ENCODE measurements around the gene ARHGAP24.

The ARHGAP24 gene

GRCh38 chr4:85611661-85612060 lies 136.7 kb downstream of the ARHGAP24 start:
- H3K4me3 ChIP-seq (ENCODE audit: low read length), result no peak overlapping the region
- TF ChIP-seq CTCF (IDR thresholded peaks at IDR 0.05; ENCODE audit: low read length) (no peak), EZH2 (optimal IDR thresholded peaks at IDR 0.05; ENCODE audit: low read depth, low read length) (no peak), EZH2phosphoT487 (IDR thresholded peaks at IDR 0.05; ENCODE audit: low read length) (no peak)
- H3K27me3 ChIP-seq (replicated peaks; ENCODE audit: insufficient read depth, low read length), result peaks cover 3% of the 10 kb centered on the region; the same call in 1 of the 2 replicates
- no peak overlapping the region for H3K27ac ChIP-seq (ENCODE audit: low read length)
- H2AFZ ChIP-seq (ENCODE audit: low read length), result no peak overlapping the region
- H3K9me3 ChIP-seq (replicated peaks; ENCODE audit: insufficient read depth, low read length), result no peaks in the 10 kb centered on the region
- no peaks in the 10 kb centered on the region for H3K9me2 ChIP-seq (replicated peaks; ENCODE audit: insufficient read depth, low read length)
- H3K36me3 ChIP-seq (replicated peaks; ENCODE audit: insufficient read depth, low read length), result no peaks in the 10 kb centered on the region
- H3K4me1 ChIP-seq (ENCODE audit: low read length), result peaks cover 21% of the 10 kb centered on the region
- no peak for DNase-seq
- no peak overlapping the region for H3K9ac ChIP-seq (ENCODE audit: low read length)
- H3K79me2 ChIP-seq (ENCODE audit: low read length), result no peaks in the 10 kb centered on the region
- no peaks in the 10 kb centered on the region for H4K20me1 ChIP-seq (ENCODE audit: insufficient read depth, low read length)
- peaks cover 15% of the 10 kb centered on the region for H3F3A ChIP-seq (ENCODE audit: insufficient read depth, low read length)
- H3K4me2 ChIP-seq (ENCODE audit: low read depth, low read length), result no peak overlapping the region

GRCh38 chr4:85613901-85614300 lies 139.0 kb downstream of the ARHGAP24 start:
- no peak overlapping the region for H3K4me3 ChIP-seq (ENCODE audit: low read length)

DNA sequence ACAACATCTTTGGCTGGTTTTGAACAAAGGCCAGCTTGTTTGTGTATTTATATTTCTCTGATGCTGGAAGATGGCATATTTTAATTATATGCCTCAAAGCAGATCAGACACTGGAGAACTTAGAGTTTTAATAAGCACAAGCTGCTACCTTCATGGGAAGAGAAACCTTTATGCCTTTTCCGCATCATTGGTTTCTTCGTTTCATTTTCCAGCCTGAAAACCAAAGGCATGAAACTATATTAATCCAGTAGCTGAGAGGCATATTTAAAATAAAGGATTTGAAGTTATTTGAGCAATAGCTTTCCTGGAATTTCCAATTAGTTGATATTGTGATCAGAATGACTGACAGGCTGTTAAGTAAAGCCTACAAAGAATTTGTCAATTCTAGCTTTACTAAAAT lies 141.0 kb downstream of the ARHGAP24 start:
- no peak for DNase-seq
- no peak overlapping the region for H3K9ac ChIP-seq (ENCODE audit: low read length)
- H3K79me2 ChIP-seq (ENCODE audit: low read length), result no peaks in the 10 kb centered on the region
- no peaks in the 10 kb centered on the region for H4K20me1 ChIP-seq (ENCODE audit: insufficient read depth, low read length)
- H2AFZ ChIP-seq (ENCODE audit: low read length), result no peak overlapping the region
- no peaks in the 10 kb centered on the region for H3K4me1 ChIP-seq (ENCODE audit: low read length)
- no peak overlapping the region for H3K4me2 ChIP-seq (ENCODE audit: low read depth, low read length)
- no peak overlapping the region for H3K4me3 ChIP-seq (ENCODE audit: low read length)
- peaks cover 1% of the 10 kb centered on the region; the same call in 1 of the 2 replicates for H3F3A ChIP-seq (ENCODE audit: insufficient read depth, low read length)
- TF ChIP-seq EZH2phosphoT487 (IDR thresholded peaks at IDR 0.05; ENCODE audit: low read length), result no peak
- TF ChIP-seq CTCF (IDR thresholded peaks at IDR 0.05; ENCODE audit: low read length), result no peak
- TF ChIP-seq EZH2 (optimal IDR thresholded peaks at IDR 0.05; ENCODE audit: low read depth, low read length), result no peak
- H3K36me3 ChIP-seq (replicated peaks; ENCODE audit: insufficient read depth, low read length), result no peaks in the 10 kb centered on the region
- no peaks in the 10 kb centered on the region for H3K27me3 ChIP-seq (replicated peaks; ENCODE audit: insufficient read depth, low read length)
- no peak overlapping the region for H3K27ac ChIP-seq (ENCODE audit: low read length)
- no peaks in the 10 kb centered on the region for H3K9me3 ChIP-seq (replicated peaks; ENCODE audit: insufficient read depth, low read length)
- no peaks in the 10 kb centered on the region for H3K9me2 ChIP-seq (replicated peaks; ENCODE audit: insufficient read depth, low read length)

More at GRCh38 chr4:85613901-85614300, 139.0 kb downstream of the ARHGAP24 start:
- H3K27ac ChIP-seq (ENCODE audit: low read length), result no peak overlapping the region
- no peaks in the 10 kb centered on the region for H3K79me2 ChIP-seq (ENCODE audit: low read length)
- no peak for DNase-seq
- peaks cover 5% of the 10 kb centered on the region; the same call in 1 of the 2 replicates for H3F3A ChIP-seq (ENCODE audit: insufficient read depth, low read length)
- H3K4me1 ChIP-seq (ENCODE audit: low read length), result peaks cover 9% of the 10 kb centered on the region
- H3K4me2 ChIP-seq (ENCODE audit: low read depth, low read length), result no peak overlapping the region
- H3K9me2 ChIP-seq (replicated peaks; ENCODE audit: insufficient read depth, low read length), result no peaks in the 10 kb centered on the region
- H3K9me3 ChIP-seq (replicated peaks; ENCODE audit: insufficient read depth, low read length), result no peaks in the 10 kb centered on the region
- no peak overlapping the region for H3K9ac ChIP-seq (ENCODE audit: low read length)
- no peaks in the 10 kb centered on the region for H3K36me3 ChIP-seq (replicated peaks; ENCODE audit: insufficient read depth, low read length)
- no peaks in the 10 kb centered on the region for H4K20me1 ChIP-seq (ENCODE audit: insufficient read depth, low read length)
- H3K27me3 ChIP-seq (replicated peaks; ENCODE audit: insufficient read depth, low read length), result peaks cover 3% of the 10 kb centered on the region; the same call in 1 of the 2 replicates
- TF ChIP-seq CTCF (IDR thresholded peaks at IDR 0.05; ENCODE audit: low read length) (no peak), EZH2phosphoT487 (IDR thresholded peaks at IDR 0.05; ENCODE audit: low read length) (no peak), EZH2 (optimal IDR thresholded peaks at IDR 0.05; ENCODE audit: low read depth, low read length) (no peak)
- no peak overlapping the region for H2AFZ ChIP-seq (ENCODE audit: low read length)

Data from MM.1S (cell line).